HEK293T (cell line): ENCODE results near the gene ACBD4.

Source experiments
- CTCF ChIA-PET: fragments of 350-600 bp; formaldehyde crosslinking; extraction: SDS; loops from one replicate; lab custom pipeline; 2021; ENCODE audit warnings: antibody characterized with exemption, inconsistent platforms; lab: Yijun Ruan, JAX
- POLR2A ChIA-PET: fragments of 350-600 bp; formaldehyde crosslinking; extraction: SDS; loops from one replicate; lab custom pipeline; 2020; ENCODE audit warnings: antibody characterized with exemption, inconsistent platforms; lab: Yijun Ruan, JAX
- DNase-seq: peaks from one replicate; pipeline ENCODE4 v3.0.0; 2012; ENCODE audit warnings: mixed read lengths; ENCODE audit errors: extremely low spot score
- ARNT ChIP-seq: fragments of 450-650 bp; IDR thresholded peaks from 2 replicates; pipeline ENCODE4 v1.6.1; 2017; ENCODE audit warnings: mild to moderate bottlenecking
- BHLHE40 ChIP-seq: fragments of 450-650 bp; IDR thresholded peaks from 2 replicates; pipeline ENCODE4 v1.6.1; 2016; ENCODE audit warnings: mild to moderate bottlenecking, moderate library complexity, borderline replicate concordance
- CTBP1 ChIP-seq: fragments of 450-650 bp; IDR thresholded peaks from 2 replicates; pipeline ENCODE4 v1.6.1; 2016; ENCODE audit warnings: borderline replicate concordance
- ELF4 ChIP-seq: fragments of 450-650 bp; IDR thresholded peaks from 2 replicates; pipeline ENCODE4 v1.6.1; 2017; ENCODE audit warnings: antibody characterized with exemption
- FOXA1 ChIP-seq: fragments of 450-650 bp; IDR thresholded peaks from 2 replicates; pipeline ENCODE4 v1.6.1; 2016; ENCODE audit warnings: mild to moderate bottlenecking
- FOXK2 ChIP-seq: fragments of 450-650 bp; IDR thresholded peaks from 2 replicates; pipeline ENCODE4 v1.6.1; 2016; ENCODE audit warnings: mild to moderate bottlenecking
- FOXM1 ChIP-seq: fragments of 450-650 bp; IDR thresholded peaks from 2 replicates; pipeline ENCODE4 v1.6.1; 2017; ENCODE audit warnings: mild to moderate bottlenecking, borderline replicate concordance
- HDGF ChIP-seq: fragments of 450-650 bp; IDR thresholded peaks from 2 replicates; pipeline ENCODE4 v1.6.1; 2017; ENCODE audit warnings: antibody characterized with exemption, borderline replicate concordance
- L3MBTL2 ChIP-seq: fragments of 450-650 bp; conservative IDR thresholded peaks from 2 replicates; pipeline ENCODE4 v1.6.1; 2016; ENCODE audit warnings: mild to moderate bottlenecking
- LEF1 ChIP-seq: fragments of 450-650 bp; IDR thresholded peaks from 2 replicates; pipeline ENCODE4 v1.6.1; 2017; ENCODE audit warnings: mild to moderate bottlenecking, borderline replicate concordance
- NFRKB ChIP-seq: fragments of 450-650 bp; IDR thresholded peaks from 2 replicates; pipeline ENCODE4 v1.6.1; 2016; ENCODE audit warnings: mild to moderate bottlenecking, moderate library complexity
- SP1 ChIP-seq: fragments of 450-650 bp; IDR thresholded peaks from 2 replicates; pipeline ENCODE4 v1.6.1; 2017
- SUZ12 ChIP-seq: fragments of 450-650 bp; IDR thresholded peaks from 2 replicates; pipeline ENCODE4 v1.6.1; 2016; ENCODE audit warnings: mild to moderate bottlenecking
- TARDBP ChIP-seq: fragments of 450-650 bp; IDR thresholded peaks from 2 replicates; pipeline ENCODE4 v1.6.1; 2016
- ZNF384 ChIP-seq: fragments of 450-650 bp; IDR thresholded peaks from 2 replicates; pipeline ENCODE4 v1.6.1; 2016
- TF ChIP-seq, protein P1 (sequence below): fragments of 450-650 bp; IDR thresholded peaks from 2 replicates; pipeline ENCODE4 v1.6.1; 2016

ACBD4 gene

DNA sequence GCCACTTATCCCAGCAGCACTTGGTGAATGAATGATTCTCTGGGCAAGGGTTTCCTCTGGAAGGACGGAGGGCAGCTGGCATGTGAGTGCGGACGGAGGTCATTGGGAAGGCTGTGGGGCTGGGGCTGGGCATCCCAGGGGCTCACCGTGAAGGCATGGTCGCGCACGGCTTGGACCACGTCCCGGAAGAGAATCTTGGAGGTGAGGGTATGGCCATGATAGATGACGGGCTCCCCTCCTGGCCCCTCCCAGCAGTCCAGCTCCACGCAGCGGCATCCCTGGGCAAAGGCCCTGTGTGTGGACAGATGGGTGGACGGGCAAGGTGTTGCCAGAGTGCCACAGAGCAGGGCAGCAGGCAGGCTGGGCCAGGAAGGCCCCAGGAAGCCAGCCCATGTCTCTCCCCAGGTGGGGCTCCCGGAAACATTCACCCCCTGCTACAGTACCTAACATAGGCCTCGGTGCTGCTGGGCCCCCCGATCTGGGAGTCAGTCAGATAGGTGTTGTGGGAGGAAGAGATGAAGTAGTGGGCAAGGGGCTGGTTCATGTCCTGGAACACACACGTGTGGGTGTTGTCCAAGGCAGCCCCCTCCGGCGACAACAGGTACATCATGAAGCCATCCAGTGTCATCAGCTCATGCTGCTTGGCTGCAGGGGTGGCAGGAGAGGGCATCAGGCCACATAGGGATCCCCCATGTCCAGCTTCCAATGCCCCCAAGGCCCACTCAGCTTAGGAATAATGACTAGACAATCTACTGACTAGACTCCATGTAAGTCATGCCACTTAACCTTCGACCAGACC lies 17.4 kb upstream of the ACBD4 start:
- CTCF ChIA-PET, result interaction anchor here (3.0 kb wide), 1 partner anchor 17 kb away, joined by 15 read pairs; the partner anchor contains the start of gene ACBD4
- DNase-seq, result no peak
- POLR2A ChIA-PET, result interaction anchor here (1.1 to 1.9 kb wide), 3 partner anchors 9 to 43 kb away, joined by 3 to 6 read pairs (median 3); partner anchors contain the start of gene HEXIM2
- TF ChIP-seq HDGF (no peak), CTBP1 (no peak), ELF4 (no peak), SP1 (no peak), BHLHE40 (no peak), LEF1 (no peak), ARNT (no peak), FOXA1 (no peak), L3MBTL2 (no peak), SUZ12 (no peak), TARDBP (no peak)
- TF ChIP-seq, protein P1, sequence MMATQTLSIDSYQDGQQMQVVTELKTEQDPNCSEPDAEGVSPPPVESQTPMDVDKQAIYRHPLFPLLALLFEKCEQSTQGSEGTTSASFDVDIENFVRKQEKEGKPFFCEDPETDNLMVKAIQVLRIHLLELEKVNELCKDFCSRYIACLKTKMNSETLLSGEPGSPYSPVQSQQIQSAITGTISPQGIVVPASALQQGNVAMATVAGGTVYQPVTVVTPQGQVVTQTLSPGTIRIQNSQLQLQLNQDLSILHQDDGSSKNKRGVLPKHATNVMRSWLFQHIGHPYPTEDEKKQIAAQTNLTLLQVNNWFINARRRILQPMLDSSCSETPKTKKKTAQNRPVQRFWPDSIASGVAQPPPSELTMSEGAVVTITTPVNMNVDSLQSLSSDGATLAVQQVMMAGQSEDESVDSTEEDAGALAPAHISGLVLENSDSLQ, result no peak

DNA sequence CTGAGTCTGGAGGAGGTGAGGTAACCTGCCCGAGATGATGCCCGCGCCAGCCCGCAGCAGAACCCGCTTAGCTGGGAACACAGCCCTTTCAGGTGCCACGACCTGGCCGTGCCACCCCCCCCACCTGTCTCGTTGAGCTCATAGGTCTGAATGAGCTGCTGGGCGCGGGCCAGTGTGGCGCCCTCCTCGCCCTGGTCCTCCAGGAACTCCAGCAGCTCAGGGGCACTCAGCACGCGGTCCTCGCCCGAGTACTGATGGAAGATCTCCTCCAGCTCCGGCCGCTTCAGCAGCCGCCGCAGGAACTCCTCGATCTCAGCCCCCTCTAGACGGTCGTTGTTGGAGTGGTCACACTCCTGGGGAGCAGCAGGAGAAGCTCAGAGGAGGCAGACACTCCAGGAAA lies 16.8 kb upstream of the ACBD4 start:
- no peak for DNase-seq
- ChIA-PET CTCF (interaction anchor here (3.0 kb wide), 1 partner anchor 17 kb away, joined by 15 read pairs; the partner anchor contains the start of gene ACBD4), POLR2A (interaction anchor here (1.1 to 1.9 kb wide), 3 partner anchors 9 to 43 kb away, joined by 3 to 6 read pairs (median 3); partner anchors contain the start of gene HEXIM2)
- TF ChIP-seq BHLHE40, result no peak

DNA sequence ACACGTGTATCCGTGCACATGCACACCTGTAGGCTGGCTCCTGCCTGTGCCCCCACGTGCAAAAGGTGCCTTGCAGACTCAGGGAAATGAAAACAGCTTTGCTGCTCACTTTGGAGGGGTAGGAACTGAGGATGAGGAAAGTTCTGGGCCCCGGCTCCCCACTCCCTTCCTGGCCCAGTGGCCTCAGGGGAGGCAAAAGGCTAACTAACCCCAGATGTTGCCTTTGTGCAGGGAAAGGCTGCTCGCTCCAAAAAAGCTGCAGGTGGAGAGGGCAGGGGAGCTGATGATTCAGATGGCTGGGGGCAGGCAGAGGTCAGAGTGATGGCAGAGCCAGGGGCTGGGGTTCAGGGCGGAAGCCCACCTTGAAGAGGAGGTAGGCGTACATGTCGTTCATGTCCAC lies 15.5 kb upstream of the ACBD4 start:
- POLR2A ChIA-PET, result no interaction called here
- TF ChIP-seq L3MBTL2 (no peak), CTBP1 (no peak), FOXA1 (no peak), HDGF (no peak), FOXK2 (no peak), SUZ12 (no peak), NFRKB (no peak), LEF1 (no peak), SP1 (no peak)
- TF ChIP-seq, protein P1, result no peak
- CTCF ChIA-PET, result interaction anchor here (3.0 kb wide), 1 partner anchor 15 kb away, joined by 15 read pairs; the partner anchor contains the start of gene ACBD4
- DNase-seq, result no peak

DNA sequence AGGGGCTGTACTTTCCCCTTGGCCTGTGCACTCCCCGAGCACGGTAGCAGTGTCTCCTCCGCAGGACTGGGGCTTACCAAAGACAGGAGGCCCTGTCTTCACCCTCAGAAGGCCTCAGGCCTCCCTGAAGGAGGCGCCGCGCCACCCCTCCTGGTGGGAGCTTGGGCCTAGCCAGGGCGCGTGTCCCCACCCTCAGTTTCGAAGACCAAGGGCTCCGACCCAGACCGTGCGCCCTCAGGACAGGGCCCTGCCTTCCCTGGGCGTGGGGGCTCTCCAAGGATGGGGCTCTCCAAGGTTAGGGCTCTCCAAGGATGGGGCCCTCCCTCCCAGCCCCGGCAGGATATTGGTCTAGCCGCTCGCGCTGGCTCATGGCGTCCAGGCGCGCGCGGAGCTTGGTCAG lies 14.9 kb upstream of the ACBD4 start:
- TF ChIP-seq SP1 (no peak), ZNF384 (no peak), CTBP1 (no peak), HDGF (no peak), FOXA1 (no peak), FOXM1 (no peak), L3MBTL2 (no peak), ARNT (no peak), LEF1 (no peak)
- TF ChIP-seq, protein P1, result no peak
- CTCF ChIA-PET, result no interaction called here
- POLR2A ChIA-PET, result no interaction called here
- DNase-seq, result no peak

DNA sequence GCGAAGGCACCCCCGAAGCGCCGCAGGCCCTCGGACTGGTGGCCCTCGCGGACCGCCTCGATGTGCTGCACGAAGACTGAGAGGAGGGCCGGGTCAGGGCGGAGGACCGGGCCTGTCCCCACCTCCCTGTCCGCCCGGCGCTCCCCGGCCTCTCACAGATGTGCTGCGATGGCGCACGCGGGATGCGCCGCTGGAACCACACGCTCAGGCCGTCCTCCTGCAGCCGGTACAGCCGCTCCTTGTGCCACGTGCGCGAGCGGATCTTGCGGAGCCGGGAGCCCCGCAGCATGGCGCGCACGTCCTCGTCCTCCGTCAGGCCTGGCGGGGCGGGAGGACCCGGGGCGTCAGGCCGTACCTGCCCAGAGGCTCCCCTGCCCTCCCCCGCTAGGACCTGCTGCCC lies 14.4 kb upstream of the ACBD4 start:
- TF ChIP-seq, protein P1, result no peak
- TF ChIP-seq FOXM1 (no peak), BHLHE40 (no peak), SUZ12 (no peak), HDGF (no peak), FOXA1 (no peak), ARNT (no peak), ELF4 (no peak), CTBP1 (no peak), L3MBTL2 (no peak), TARDBP (no peak), LEF1 (no peak), FOXK2 (no peak), NFRKB (no peak), SP1 (no peak), ZNF384 (no peak)
- CTCF ChIA-PET, result no interaction called here
- no peak for DNase-seq
- POLR2A ChIA-PET, result no interaction called here
